Stomach (tissue), 4 donors: ENCODE measurements around the gene PABPC4L.

Source experiments
- EP300 ChIP-seq: sonication (generic); formaldehyde crosslinking; IDR thresholded peaks from one replicate; pipeline ENCODE4 v1.6.1; 2017; ENCODE audit warnings: antibody characterized with exemption
- POLR2A ChIP-seq, 4 donors: fragments of 450-650 bp; IDR thresholded peaks; one replicate each; pipeline ENCODE4 v1.6.1; 2016; ENCODE audit warnings: antibody characterized with exemption in 4 of 4, control low read depth in 2 of 4, mild to moderate bottlenecking in 1 of 4, moderate library complexity in 1 of 4
- POLR2AphosphoS5 ChIP-seq, 3 donors: sonication (generic); formaldehyde crosslinking; IDR thresholded peaks; one replicate each; pipeline ENCODE4 v1.6.1; 2016; ENCODE audit warnings: antibody characterized with exemption in 3 of 3
- TF ChIP-seq, protein P1 (sequence below), 7 experiments: fragments of 450-650 bp in 4 of 7; fragments of 200-600 bp in 3 of 7; sonication (generic) in 3 of 7; IDR thresholded peaks; one replicate each; pipeline ENCODE4 v1.5.1; 2016 to 2019; ENCODE audit warnings: antibody characterized with exemption in 7 of 7, control low read depth in 2 of 7, mild to moderate bottlenecking in 1 of 7

DNA sequence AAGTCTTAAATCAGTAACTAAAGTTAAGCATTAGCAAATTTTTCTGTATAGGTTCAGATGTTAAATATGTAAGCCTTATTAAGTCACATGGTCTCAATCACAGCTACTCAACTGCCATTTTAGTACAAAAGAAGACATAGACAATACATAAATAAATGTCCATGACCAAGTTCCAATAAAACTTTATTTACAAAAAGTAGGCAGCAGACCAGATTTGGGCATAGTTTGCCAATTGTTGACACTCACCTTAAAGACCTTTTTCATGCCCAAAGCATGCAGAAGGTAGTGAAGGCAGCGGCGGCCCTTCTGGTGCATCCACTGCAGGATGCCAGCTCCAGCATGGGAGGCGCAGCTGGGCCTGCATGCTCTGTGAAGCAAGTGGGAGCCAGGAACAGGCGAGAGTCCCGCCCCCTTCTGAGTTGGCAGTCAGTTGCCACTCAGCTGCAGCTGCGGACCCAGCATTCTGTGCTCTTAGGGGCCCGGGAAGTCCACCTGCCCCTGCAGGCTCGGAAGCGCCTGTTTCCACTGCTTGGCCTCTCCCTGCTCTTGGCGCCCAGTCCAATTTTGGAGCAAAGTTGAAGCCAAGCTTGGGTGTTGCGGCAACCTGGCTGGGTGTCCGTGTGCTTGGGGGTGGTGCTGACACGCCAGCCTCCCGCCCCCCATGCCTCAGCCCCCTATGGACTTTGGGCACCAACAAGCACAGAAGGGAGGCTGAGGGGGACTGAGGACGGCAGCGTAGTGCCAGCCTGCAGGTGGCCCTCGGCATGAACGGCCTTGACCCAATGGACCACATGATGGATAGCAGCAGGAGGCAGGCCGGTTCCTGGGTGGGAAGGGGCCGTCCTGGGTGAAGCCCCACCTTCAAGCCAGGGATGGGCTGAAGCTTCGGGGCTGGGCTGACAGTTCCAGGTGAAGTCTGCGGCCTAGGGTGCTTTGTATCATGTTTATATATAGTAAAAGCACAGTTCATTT is 42.4 kb upstream of the PABPC4L start:
- TF ChIP-seq, protein P1, sequence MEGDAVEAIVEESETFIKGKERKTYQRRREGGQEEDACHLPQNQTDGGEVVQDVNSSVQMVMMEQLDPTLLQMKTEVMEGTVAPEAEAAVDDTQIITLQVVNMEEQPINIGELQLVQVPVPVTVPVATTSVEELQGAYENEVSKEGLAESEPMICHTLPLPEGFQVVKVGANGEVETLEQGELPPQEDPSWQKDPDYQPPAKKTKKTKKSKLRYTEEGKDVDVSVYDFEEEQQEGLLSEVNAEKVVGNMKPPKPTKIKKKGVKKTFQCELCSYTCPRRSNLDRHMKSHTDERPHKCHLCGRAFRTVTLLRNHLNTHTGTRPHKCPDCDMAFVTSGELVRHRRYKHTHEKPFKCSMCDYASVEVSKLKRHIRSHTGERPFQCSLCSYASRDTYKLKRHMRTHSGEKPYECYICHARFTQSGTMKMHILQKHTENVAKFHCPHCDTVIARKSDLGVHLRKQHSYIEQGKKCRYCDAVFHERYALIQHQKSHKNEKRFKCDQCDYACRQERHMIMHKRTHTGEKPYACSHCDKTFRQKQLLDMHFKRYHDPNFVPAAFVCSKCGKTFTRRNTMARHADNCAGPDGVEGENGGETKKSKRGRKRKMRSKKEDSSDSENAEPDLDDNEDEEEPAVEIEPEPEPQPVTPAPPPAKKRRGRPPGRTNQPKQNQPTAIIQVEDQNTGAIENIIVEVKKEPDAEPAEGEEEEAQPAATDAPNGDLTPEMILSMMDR (IDR thresholded peaks at IDR 0.05), result no peak
- TF ChIP-seq EP300 (no peak), POLR2AphosphoS5 (IDR thresholded peaks at IDR 0.05) (no peak), POLR2A (IDR thresholded peaks at IDR 0.05) (no peak)
